ENCODE data around the gene SGCA. TPM values are rescaled to one million over a fixed set of nuclear protein-coding genes. Genes with fewer than 3 reads are reported as not detected.

The SGCA gene
- total and polyA plus RNA-seq, 10 of the 15 experiments (the other 5 are each of a cell fraction or from before 2014, with no cell fraction given), result 0.13 to 2.2 (median 0.50) TPM; not detected in 2

GRCh38 chr17:50208611-50209061, 42.8 kb downstream of the SGCA start:
- ChIA-PET POLR2A (interaction anchor here (1.3 kb wide), 1 partner anchor 84 kb away, joined by 3 read pairs; no protein-coding TSS in a partner anchor), SMC1A (ENCODE audit: uncharacterized antibody, unreplicated experiment) (no interaction called here), RAD21 (ENCODE audit: unreplicated experiment) (interaction anchor here (1.5 to 2.5 kb wide), 2 partner anchors 8 to 89 kb away, joined by 4 to 9 read pairs; partner anchors contain the start of gene COL1A1), CTCF (interaction anchor here (5.9 kb wide), 1 partner anchor 7 kb away, joined by 68 read pairs; the partner anchor contains the start of gene COL1A1)
- 7% methylated on average over 3 of the region's 3 CpGs for WGBS (ENCODE audit: insufficient coverage, insufficient replicate concordance, low lambda C conversion rate, missing lambda C conversion rate)
- Histone ChIP-seq H2AFZ (ENCODE audit: control insufficient read depth, low read depth, low read length) (no peak overlapping the region), H3K27ac (ENCODE audit: control insufficient read depth, insufficient read depth) (no peak overlapping the region), H3K4me2 (ENCODE audit: control insufficient read depth, insufficient read depth) (no peak overlapping the region), H3K27me3 (replicated peaks in 1 of 2; ENCODE audit: control insufficient read depth in 2 of 2, insufficient read depth in 2 of 2, low read length in 1 of 2) (peaks cover 6% of the 10 kb centered on the region in 2 experiments; a peak in 2 of 4 replicates), H3K4me3 (no peak overlapping the region), H3K79me2 (ENCODE audit: control insufficient read depth, insufficient read depth, low read length) (no peaks in the 10 kb centered on the region), H3K9me3 (replicated peaks; ENCODE audit: control insufficient read depth, insufficient read depth, low read length) (no peaks in the 10 kb centered on the region), H3K4me1 (ENCODE audit: control insufficient read depth, insufficient read depth, low read length) (peaks cover 12% of the 10 kb centered on the region), H3K36me3 (ENCODE audit: control insufficient read depth in 2 of 2, insufficient read depth in 2 of 2, low read length in 1 of 2) (no peaks in the 10 kb centered on the region), H4K20me1 (ENCODE audit: control insufficient read depth, insufficient read depth) (no peaks in the 10 kb centered on the region), H3K9ac (ENCODE audit: control insufficient read depth, insufficient read depth, low read length) (no peak overlapping the region)
- no peak for TF ChIP-seq SPI1 (IDR thresholded peaks at IDR 0.05; ENCODE audit: borderline replicate concordance, insufficient read depth, low read depth, low read length)
- TF ChIP-seq SMAD5 (IDR thresholded peaks at IDR 0.05; ENCODE audit: low read depth), result no peak
- TF ChIP-seq RB1 (IDR thresholded peaks at IDR 0.05; ENCODE audit: borderline replicate concordance), result no peak
- TF ChIP-seq LARP7 (IDR thresholded peaks at IDR 0.05), result no peak
- no peak for TF ChIP-seq TCF7 (IDR thresholded peaks at IDR 0.05; ENCODE audit: borderline replicate concordance)
- no peak for TF ChIP-seq POU2F2 (IDR thresholded peaks at IDR 0.05; ENCODE audit: borderline replicate concordance, low read depth, low read length)
- no peak for TF ChIP-seq BHLHE40 (IDR thresholded peaks at IDR 0.05; ENCODE audit: borderline replicate concordance in 1 of 2, low read depth in 2 of 2, low read length in 1 of 2)
- no peak for TF ChIP-seq EZH2 (IDR thresholded peaks at IDR 0.05; ENCODE audit: borderline replicate concordance, control insufficient read depth, low read depth, low read length)
- TF ChIP-seq USF1 (IDR thresholded peaks at IDR 0.05; ENCODE audit: borderline replicate concordance, extremely low read length, insufficient read depth, low read depth, low read length), result no peak
- TF ChIP-seq E2F4 (IDR thresholded peaks at IDR 0.05; ENCODE audit: low read depth, low read length), result no peak
- no peak for TF ChIP-seq CBX5 (IDR thresholded peaks at IDR 0.05; ENCODE audit: low read depth)
- TF ChIP-seq NKRF (conservative IDR thresholded peaks at IDR 0.05), result no peak
- no peak for TF ChIP-seq GATAD2B (conservative IDR thresholded peaks at IDR 0.05; ENCODE audit: low read depth)
- no peak for TF ChIP-seq BACH1 (IDR thresholded peaks at IDR 0.05; ENCODE audit: borderline replicate concordance)
- TF ChIP-seq NFYA (IDR thresholded peaks at IDR 0.05; ENCODE audit: borderline replicate concordance, low read depth, low read length), result no peak
- no peak for TF ChIP-seq IRF4 (IDR thresholded peaks at IDR 0.05; ENCODE audit: low read depth, low read length)
- intact Hi-C loops (cut with micrococcal nuclease; ENCODE audit: unreplicated experiment), result no loop called here
- BruUV-seq (replicated peaks), result no TSS peak
- in situ Hi-C loops (cut with MboI), result loop anchor here (5.0 kb wide), 1 partner anchor 64 kb away; the partner anchor contains the start of gene TMEM92
- DNase-seq (ENCODE audit: low read depth, low spot score) (no peak), FAIRE-seq (no peak), ATAC-seq (no peak)

Data from GM12878 (cell line).